Kidney epithelial cell (primary cell): ENCODE results near the gene MYO1G. TPM values are rescaled to one million over a fixed set of nuclear protein-coding genes. Genes with fewer than 3 reads are reported as not detected.

Experiments
- DNase-seq: peaks from one replicate; pipeline ENCODE4 v3.0.0-alpha.2; 2010; ENCODE audit warnings: low read depth
- H3K27me3 ChIP-seq: 2 replicates; pipeline ENCODE4 v1.6.0; 2011; ENCODE audit warnings: low read length; ENCODE audit not compliant: control insufficient read depth, insufficient read depth
- H3K36me3 ChIP-seq: 2 replicates; pipeline ENCODE4 v1.5.1; 2011; ENCODE audit warnings: low read length; ENCODE audit not compliant: control insufficient read depth, insufficient read depth
- H3K4me3 ChIP-seq: 2 replicates; pipeline ENCODE4 v1.5.1; 2011; ENCODE audit warnings: low read depth, mild to moderate bottlenecking, control low read depth, low read length
- total RNA-seq: library from RNA; depleted of rRNA; stranded (reverse); fragments of >200 nt; gene quantifications from 2 replicates; pipeline ENCODE4 v1.2.3, GENCODE V29; 2015
- TF ChIP-seq, protein P1 (sequence below): IDR thresholded peaks from 2 replicates; pipeline ENCODE4 v1.5.1; 2011; ENCODE audit warnings: mild to moderate bottlenecking, moderate library complexity, low read length, control low read depth, inconsistent platforms; ENCODE audit not compliant: insufficient read depth, poor library complexity, severe bottlenecking

The MYO1G gene
- total RNA-seq, 1 donor from 2014 or later: 0.04 TPM

DNA sequence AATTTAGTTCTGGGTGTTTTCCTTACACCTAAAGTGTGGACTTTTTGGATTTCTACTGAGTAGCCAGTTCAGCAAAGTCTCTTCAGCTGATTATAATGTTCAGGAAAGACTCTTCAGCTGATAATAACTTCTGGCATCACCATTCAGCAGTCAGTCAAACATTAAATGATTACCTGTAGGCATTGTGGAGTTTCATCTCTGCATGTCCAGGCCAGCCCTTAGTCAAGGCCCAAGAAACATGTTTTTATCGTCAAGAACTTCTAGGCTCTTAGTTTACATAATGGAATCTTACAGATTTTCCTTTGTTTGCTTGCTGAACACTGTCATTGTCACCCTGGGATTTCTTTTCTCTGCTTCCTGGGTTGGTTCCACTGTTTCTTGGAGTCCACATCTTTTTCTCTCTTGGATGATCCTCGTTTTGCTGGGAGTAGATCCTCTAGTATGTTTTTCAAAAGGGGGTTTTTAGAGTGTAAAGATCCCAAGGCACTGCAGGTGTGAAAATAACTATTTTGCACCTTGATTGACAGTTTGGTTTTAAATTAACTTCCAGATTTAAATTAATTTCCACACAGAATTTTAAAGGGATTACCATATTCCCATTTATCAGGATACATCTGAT lies 45.4 kb upstream of the MYO1G start:
- Histone ChIP-seq H3K27me3 (no peaks in the 10 kb centered on the region), H3K4me3 (no peak overlapping the region), H3K36me3 (peaks cover 2% of the 10 kb centered on the region)
- DNase-seq: no peak
- TF ChIP-seq, protein P1, sequence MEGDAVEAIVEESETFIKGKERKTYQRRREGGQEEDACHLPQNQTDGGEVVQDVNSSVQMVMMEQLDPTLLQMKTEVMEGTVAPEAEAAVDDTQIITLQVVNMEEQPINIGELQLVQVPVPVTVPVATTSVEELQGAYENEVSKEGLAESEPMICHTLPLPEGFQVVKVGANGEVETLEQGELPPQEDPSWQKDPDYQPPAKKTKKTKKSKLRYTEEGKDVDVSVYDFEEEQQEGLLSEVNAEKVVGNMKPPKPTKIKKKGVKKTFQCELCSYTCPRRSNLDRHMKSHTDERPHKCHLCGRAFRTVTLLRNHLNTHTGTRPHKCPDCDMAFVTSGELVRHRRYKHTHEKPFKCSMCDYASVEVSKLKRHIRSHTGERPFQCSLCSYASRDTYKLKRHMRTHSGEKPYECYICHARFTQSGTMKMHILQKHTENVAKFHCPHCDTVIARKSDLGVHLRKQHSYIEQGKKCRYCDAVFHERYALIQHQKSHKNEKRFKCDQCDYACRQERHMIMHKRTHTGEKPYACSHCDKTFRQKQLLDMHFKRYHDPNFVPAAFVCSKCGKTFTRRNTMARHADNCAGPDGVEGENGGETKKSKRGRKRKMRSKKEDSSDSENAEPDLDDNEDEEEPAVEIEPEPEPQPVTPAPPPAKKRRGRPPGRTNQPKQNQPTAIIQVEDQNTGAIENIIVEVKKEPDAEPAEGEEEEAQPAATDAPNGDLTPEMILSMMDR: no peak

DNA sequence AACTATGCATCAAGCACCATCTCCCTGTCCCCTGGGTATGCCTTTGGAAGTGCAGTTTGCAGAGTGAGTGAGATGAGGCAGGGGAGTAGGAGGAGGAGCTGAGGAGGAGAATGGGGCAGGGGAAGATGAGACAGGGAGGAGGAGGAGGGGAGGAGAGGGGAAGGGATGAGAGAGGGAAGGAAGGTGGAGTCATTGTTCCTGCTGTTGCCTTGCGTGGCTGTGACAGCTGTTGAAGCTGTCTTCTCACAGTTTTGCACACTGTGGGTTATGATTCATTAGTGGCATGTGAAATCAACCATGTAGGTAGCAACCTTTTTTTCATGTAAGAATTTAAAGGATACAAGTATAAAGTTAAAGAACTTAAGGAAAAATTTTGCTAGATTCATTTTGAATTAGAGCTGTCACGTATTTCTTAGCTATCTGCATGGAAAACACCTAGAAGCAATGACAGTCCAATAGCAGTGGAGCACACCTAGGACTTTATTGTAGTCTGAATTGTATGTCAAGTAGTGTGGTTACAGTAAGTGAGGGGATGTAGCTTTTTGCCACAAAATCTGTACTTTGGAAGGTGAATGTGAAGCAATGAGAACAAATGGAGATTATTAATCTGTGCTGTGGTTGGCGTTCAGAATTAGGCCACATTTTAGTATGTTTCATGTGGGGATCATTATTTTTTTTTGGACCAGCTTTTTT lies 42.9 kb upstream of the MYO1G start:
- no peaks in the 10 kb centered on the region for H3K36me3 ChIP-seq
- no peak overlapping the region for H3K4me3 ChIP-seq
- TF ChIP-seq, protein P1: no peak
- H3K27me3 ChIP-seq: no peaks in the 10 kb centered on the region
- peak; percentile 50 for DNase-seq

DNA sequence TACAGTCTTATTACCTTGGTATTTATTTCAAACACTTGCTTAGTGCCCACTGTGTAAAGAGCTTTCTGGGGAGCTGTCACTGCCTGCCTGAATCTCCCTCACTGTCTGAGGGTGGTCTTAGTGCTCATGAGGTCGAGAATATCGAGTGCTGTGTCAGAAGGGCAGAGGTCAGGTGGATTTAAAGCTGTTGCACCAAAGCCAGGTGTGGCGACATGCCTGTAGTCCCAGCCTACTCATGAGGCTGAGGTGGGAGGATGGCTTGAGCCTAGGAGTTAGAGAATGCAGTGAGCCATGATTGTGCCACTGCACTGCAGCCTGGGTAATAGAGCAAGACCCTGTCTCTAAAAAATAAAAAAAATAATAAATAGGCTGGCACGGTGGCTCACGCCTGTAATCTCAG lies 42.1 kb upstream of the MYO1G start:
- Histone ChIP-seq H3K27me3 (no peaks in the 10 kb centered on the region), H3K4me3 (no peak overlapping the region), H3K36me3 (no peaks in the 10 kb centered on the region)
- TF ChIP-seq, protein P1: no peak
- no peak for DNase-seq

DNA sequence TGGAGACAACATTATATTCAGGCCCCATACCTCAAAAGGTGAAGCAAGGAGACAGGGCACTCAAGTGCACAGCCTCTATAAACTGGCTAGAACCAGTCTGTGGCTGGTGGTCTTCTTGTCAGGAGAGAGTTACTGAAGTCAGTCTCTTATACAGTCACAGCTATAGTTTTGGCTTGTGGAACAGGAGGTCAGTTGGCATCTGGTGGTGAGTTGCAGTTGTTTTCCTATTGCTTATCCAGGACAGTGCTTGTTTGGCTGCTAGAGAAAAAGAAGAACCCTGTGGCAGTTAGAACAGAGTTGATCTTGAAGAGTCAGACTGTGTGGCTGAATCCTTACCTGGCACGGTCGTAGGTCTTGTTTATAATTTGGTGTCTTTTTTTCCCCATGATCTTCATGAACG lies 38.4 kb upstream of the MYO1G start:
- Histone ChIP-seq H3K4me3 (no peak overlapping the region), H3K27me3 (no peaks in the 10 kb centered on the region), H3K36me3 (no peaks in the 10 kb centered on the region)
- DNase-seq: no peak
- TF ChIP-seq, protein P1: no peak

DNA sequence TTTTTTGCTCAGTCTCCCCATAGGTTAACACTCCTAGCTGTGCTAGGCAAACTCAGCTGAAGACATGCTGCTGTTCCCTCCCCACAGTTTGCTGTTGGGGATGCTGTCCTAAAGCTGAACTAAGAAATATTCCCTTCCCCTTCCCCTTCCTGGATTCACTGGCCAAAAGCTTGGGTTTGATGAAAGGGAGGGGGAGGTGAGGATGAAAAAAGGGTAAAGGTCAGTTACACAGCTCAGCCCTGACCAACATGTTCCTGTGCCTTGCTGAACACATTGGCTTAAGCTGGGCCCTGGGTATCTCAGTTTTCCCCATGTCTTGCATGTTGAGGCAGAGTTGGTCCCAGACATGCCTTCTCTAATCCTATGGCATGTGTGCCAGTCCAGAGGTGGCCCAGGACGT lies 36.5 kb upstream of the MYO1G start:
- TF ChIP-seq, protein P1: no peak
- no peaks in the 10 kb centered on the region for H3K27me3 ChIP-seq
- DNase-seq: no peak
- no peaks in the 10 kb centered on the region for H3K36me3 ChIP-seq
- no peak overlapping the region for H3K4me3 ChIP-seq
